ENCODE results near the gene C20orf173. TPM values are rescaled to one million over a fixed set of nuclear protein-coding genes. Genes with fewer than 3 reads are reported as not detected.

Gene C20orf173
- total and polyA plus RNA-seq, 2 experiments from 2014 or later, result not detected

GRCh38 chr20:35539756-35540212 lies 10.3 kb upstream of the C20orf173 start:
- no peak overlapping the region for H3K4me3 ChIP-seq
- no peak overlapping the region for H3K9ac ChIP-seq
- 0 out of 2 replicates have a peak overlapping the region, but pooled peaks have one; percentile 10 for H2AFZ ChIP-seq
- no peaks in the 10 kb centered on the region for H3K27me3 ChIP-seq (replicated peaks; ENCODE audit: insufficient read depth)
- 28 to 31% methylated on average over 11 of the region's 11 CpGs for WGBS, 2 experiments (ENCODE audit: low coverage in 1 of 2, low lambda C conversion rate in 2 of 2, missing lambda C conversion rate in 2 of 2)
- TF ChIP-seq EZH2 (IDR thresholded peaks at IDR 0.05; ENCODE audit: insufficient read depth, poor library complexity, severe bottlenecking), result no peak
- no peak for TF ChIP-seq EZH2phosphoT487 (IDR thresholded peaks at IDR 0.05; ENCODE audit: insufficient read depth, low read depth)
- H3K27ac ChIP-seq, result no peak overlapping the region
- no peak for DNase-seq
- no peaks in the 10 kb centered on the region for H3K9me3 ChIP-seq (ENCODE audit: low read depth)
- H3K4me2 ChIP-seq (ENCODE audit: unreplicated experiment), result no peak overlapping the region
- no peaks in the 10 kb centered on the region for H4K20me1 ChIP-seq (ENCODE audit: insufficient read depth)
- peaks cover 4% of the 10 kb centered on the region; the same call in 1 of the 2 replicates for H3K36me3 ChIP-seq (ENCODE audit: low read depth)
- H3K4me1 ChIP-seq (ENCODE audit: insufficient read depth), result peaks cover 8% of the 10 kb centered on the region; the same call in 1 of the 2 replicates
- peaks cover 20% of the 10 kb centered on the region for H3K79me2 ChIP-seq (ENCODE audit: insufficient read depth)
- in situ Hi-C loops (cut with MboI), result no loop called here
- H3K9me2 ChIP-seq (ENCODE audit: insufficient read depth), result no peaks in the 10 kb centered on the region
- no peaks in the 10 kb centered on the region; the same call in 1 of the 2 replicates for H3F3A ChIP-seq (ENCODE audit: insufficient read depth)

DNA sequence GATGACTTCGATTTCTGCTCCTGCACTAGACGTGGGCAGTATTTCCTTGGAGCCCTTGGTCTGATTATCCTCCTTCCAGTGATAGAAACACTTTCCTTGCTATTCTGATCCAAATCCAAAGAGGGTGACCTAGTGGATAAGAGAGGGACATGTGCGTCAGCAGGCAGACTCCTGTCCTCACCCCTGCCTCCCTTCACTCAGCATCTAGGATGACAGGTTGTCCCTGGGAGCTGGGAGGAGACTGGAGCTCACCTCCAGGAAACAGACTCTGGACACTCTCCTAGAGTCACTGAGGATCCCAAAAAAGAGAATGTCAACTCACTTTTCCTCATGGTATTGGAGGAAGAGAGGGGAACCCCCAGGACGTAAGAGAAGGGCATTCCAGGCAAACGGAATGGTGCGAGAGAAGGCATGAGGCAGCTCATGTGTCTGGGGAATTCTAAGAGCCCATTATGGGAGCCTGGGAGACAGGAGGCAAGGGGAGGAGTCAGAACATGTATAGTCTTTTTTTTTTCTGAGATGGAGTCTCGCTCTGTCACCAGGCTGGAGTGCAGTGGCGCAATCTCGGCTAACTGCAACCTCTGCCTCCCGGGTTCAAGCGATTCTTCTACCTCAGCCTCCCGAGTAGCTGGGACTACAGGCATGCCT lies 2.2 kb downstream of the C20orf173 start:
- Histone ChIP-seq H3K4me1 (ENCODE audit: insufficient read depth) (no peaks in the 10 kb centered on the region), H3K36me3 (ENCODE audit: low read depth) (no peaks in the 10 kb centered on the region), H3K4me3 (no peak overlapping the region), H3K79me2 (ENCODE audit: insufficient read depth) (no peaks in the 10 kb centered on the region), H3K9me2 (ENCODE audit: insufficient read depth) (no peaks in the 10 kb centered on the region), H3K9ac (no peak overlapping the region), H3F3A (ENCODE audit: insufficient read depth) (no peaks in the 10 kb centered on the region), H3K27me3 (replicated peaks; ENCODE audit: insufficient read depth) (no peaks in the 10 kb centered on the region), H3K4me2 (ENCODE audit: unreplicated experiment) (no peak overlapping the region), H4K20me1 (ENCODE audit: insufficient read depth) (no peaks in the 10 kb centered on the region), H3K9me3 (ENCODE audit: low read depth) (no peaks in the 10 kb centered on the region), H3K27ac (no peak overlapping the region), H2AFZ (no peak overlapping the region)
- in situ Hi-C loops (cut with MboI), result no loop called here
- WGBS, 2 experiments (ENCODE audit: low coverage in 1 of 2, low lambda C conversion rate in 2 of 2, missing lambda C conversion rate in 2 of 2), result 86 to 91% methylated on average over 12 of the region's 12 CpGs
- no peak for TF ChIP-seq EZH2 (IDR thresholded peaks at IDR 0.05; ENCODE audit: insufficient read depth, poor library complexity, severe bottlenecking)
- no peak for TF ChIP-seq EZH2phosphoT487 (IDR thresholded peaks at IDR 0.05; ENCODE audit: insufficient read depth, low read depth)
- no peak for DNase-seq

- Histone ChIP-seq H3F3A (ENCODE audit: insufficient read depth) (no peaks in the 10 kb centered on the region), H3K4me1 (ENCODE audit: insufficient read depth) (no peaks in the 10 kb centered on the region), H3K79me2 (ENCODE audit: insufficient read depth) (no peaks in the 10 kb centered on the region), H3K4me2 (ENCODE audit: unreplicated experiment) (no peak overlapping the region), H3K27ac (no peak overlapping the region), H4K20me1 (ENCODE audit: insufficient read depth) (no peaks in the 10 kb centered on the region), H3K36me3 (ENCODE audit: low read depth) (no peaks in the 10 kb centered on the region), H3K9ac (no peak overlapping the region), H3K9me3 (ENCODE audit: low read depth) (no peaks in the 10 kb centered on the region), H3K27me3 (replicated peaks; ENCODE audit: insufficient read depth) (no peaks in the 10 kb centered on the region), H2AFZ (no peak overlapping the region), H3K9me2 (ENCODE audit: insufficient read depth) (no peaks in the 10 kb centered on the region), H3K4me3 (no peak overlapping the region)
- in situ Hi-C loops (cut with MboI), result no loop called here
- 78 to 100% methylated on average over 1 of the region's 1 CpG for WGBS, 2 experiments (ENCODE audit: low coverage in 1 of 2, low lambda C conversion rate in 2 of 2, missing lambda C conversion rate in 2 of 2)
- no peak for TF ChIP-seq EZH2 (IDR thresholded peaks at IDR 0.05; ENCODE audit: insufficient read depth, poor library complexity, severe bottlenecking)
- no peak for TF ChIP-seq EZH2phosphoT487 (IDR thresholded peaks at IDR 0.05; ENCODE audit: insufficient read depth, low read depth)
- DNase-seq, result no peak
Observed at GRCh38 chr20:35525639-35526038, 3.8 kb downstream of the C20orf173 start.

- TF ChIP-seq EZH2phosphoT487 (IDR thresholded peaks at IDR 0.05; ENCODE audit: insufficient read depth, low read depth) (no peak), EZH2 (IDR thresholded peaks at IDR 0.05; ENCODE audit: insufficient read depth, poor library complexity, severe bottlenecking) (no peak)
- Histone ChIP-seq H3K9me3 (ENCODE audit: low read depth) (no peaks in the 10 kb centered on the region), H3F3A (ENCODE audit: insufficient read depth) (no peaks in the 10 kb centered on the region), H2AFZ (no peak overlapping the region), H4K20me1 (ENCODE audit: insufficient read depth) (no peaks in the 10 kb centered on the region), H3K36me3 (ENCODE audit: low read depth) (no peaks in the 10 kb centered on the region), H3K9ac (no peak overlapping the region), H3K27me3 (replicated peaks; ENCODE audit: insufficient read depth) (no peaks in the 10 kb centered on the region), H3K79me2 (ENCODE audit: insufficient read depth) (no peaks in the 10 kb centered on the region), H3K9me2 (ENCODE audit: insufficient read depth) (no peaks in the 10 kb centered on the region), H3K4me3 (no peak overlapping the region), H3K27ac (no peak overlapping the region), H3K4me2 (ENCODE audit: unreplicated experiment) (no peak overlapping the region), H3K4me1 (ENCODE audit: insufficient read depth) (no peaks in the 10 kb centered on the region)
- peak; percentile 46 for DNase-seq
- in situ Hi-C loops (cut with MboI), result no loop called here
- 55 to 65% methylated on average over 6 of the region's 6 CpGs for WGBS, 2 experiments (ENCODE audit: low coverage in 1 of 2, low lambda C conversion rate in 2 of 2, missing lambda C conversion rate in 2 of 2)
Observed at GRCh38 chr20:35523298-35523888, 6.1 kb downstream of the C20orf173 start.
